ENCODE measurements around the gene PUS1. TPM values are rescaled to one million over a fixed set of nuclear protein-coding genes. Genes with fewer than 3 reads are reported as not detected.

Gene PUS1
- total RNA-seq, 1 experiment from 2014 or later = 17.1 TPM

GRCh38 chr12:131917711-131918306, 11.3 kb upstream of the PUS1 start:
- no peak for DNase-seq
- H3K36me3 ChIP-seq = peaks cover 8% of the 10 kb centered on the region; the same call in 1 of the 2 replicates
- no peaks in the 10 kb centered on the region for H3K27me3 ChIP-seq
- no peak overlapping the region for H3K27ac ChIP-seq
- no peaks in the 10 kb centered on the region for H3K9me3 ChIP-seq (replicated peaks)
- no peaks in the 10 kb centered on the region for H3K4me1 ChIP-seq
- H3K4me3 ChIP-seq = no peak overlapping the region

GRCh38 chr12:131918311-131919050, 10.6 kb upstream of the PUS1 start:
- H3K27me3 ChIP-seq = no peaks in the 10 kb centered on the region

GRCh38 chr12:131919051-131919347, 10.1 kb upstream of the PUS1 start:
- H3K9me3 ChIP-seq (replicated peaks) = no peaks in the 10 kb centered on the region
- no peaks in the 10 kb centered on the region for H3K4me1 ChIP-seq
- peaks cover 8% of the 10 kb centered on the region; the same call in 1 of the 2 replicates for H3K36me3 ChIP-seq
- no peak overlapping the region for H3K4me3 ChIP-seq
- DNase-seq = no peak
- H3K27ac ChIP-seq = no peak overlapping the region
- no peaks in the 10 kb centered on the region for H3K27me3 ChIP-seq

More at GRCh38 chr12:131918311-131919050, 10.6 kb upstream of the PUS1 start:
- no peak for DNase-seq
- H3K9me3 ChIP-seq (replicated peaks) = no peaks in the 10 kb centered on the region
- H3K36me3 ChIP-seq = peaks cover 8% of the 10 kb centered on the region; the same call in 1 of the 2 replicates
- no peak overlapping the region for H3K4me3 ChIP-seq
- no peaks in the 10 kb centered on the region for H3K4me1 ChIP-seq
- no peak overlapping the region for H3K27ac ChIP-seq

GRCh38 chr12:131919366-131920156, 9.5 kb upstream of the PUS1 start:
- 0 out of 2 replicates have a peak, but pooled peaks cover under 1% of the 10 kb centered on the region for H3K4me1 ChIP-seq
- H3K9me3 ChIP-seq (replicated peaks) = no peaks in the 10 kb centered on the region
- H3K36me3 ChIP-seq = peaks cover 6% of the 10 kb centered on the region; the same call in 1 of the 2 replicates
- no peak overlapping the region for H3K27ac ChIP-seq
- no peak overlapping the region for H3K4me3 ChIP-seq
- H3K27me3 ChIP-seq = no peaks in the 10 kb centered on the region
- DNase-seq = no peak

GRCh38 chr12:131920157-131920508, 8.9 kb upstream of the PUS1 start:
- H3K36me3 ChIP-seq = peaks cover under 1% of the 10 kb centered on the region; the same call in 1 of the 2 replicates
- no peaks in the 10 kb centered on the region for H3K27me3 ChIP-seq
- peaks cover 6% of the 10 kb centered on the region; the same call in 1 of the 2 replicates for H3K4me1 ChIP-seq
- no peaks in the 10 kb centered on the region for H3K9me3 ChIP-seq (replicated peaks)
- H3K27ac ChIP-seq = no peak overlapping the region
- no peak overlapping the region for H3K4me3 ChIP-seq
- DNase-seq = no peak

- H3K36me3 ChIP-seq = no peaks in the 10 kb centered on the region; the same call in 1 of the 2 replicates
- no peak overlapping the region for H3K4me3 ChIP-seq
- H3K9me3 ChIP-seq (replicated peaks) = no peaks in the 10 kb centered on the region
Observed at GRCh38 chr12:131920902-131921840, 7.9 kb upstream of the PUS1 start.

GRCh38 chr12:131921866-131922769, 7.0 kb upstream of the PUS1 start:
- DNase-seq = no peak
- no peaks in the 10 kb centered on the region for H3K9me3 ChIP-seq (replicated peaks)
- H3K27ac ChIP-seq = no peak overlapping the region
- no peaks in the 10 kb centered on the region; the same call in 1 of the 2 replicates for H3K36me3 ChIP-seq
- H3K4me1 ChIP-seq = peaks cover 6% of the 10 kb centered on the region; the same call in 1 of the 2 replicates
- no peak overlapping the region for H3K4me3 ChIP-seq
- no peaks in the 10 kb centered on the region for H3K27me3 ChIP-seq

More at GRCh38 chr12:131920902-131921840, 7.9 kb upstream of the PUS1 start:
- no peaks in the 10 kb centered on the region for H3K27me3 ChIP-seq
- no peak for DNase-seq
- peaks cover 6% of the 10 kb centered on the region; the same call in 1 of the 2 replicates for H3K4me1 ChIP-seq
- no peak overlapping the region for H3K27ac ChIP-seq

- no peaks in the 10 kb centered on the region; the same call in 1 of the 2 replicates for H3K36me3 ChIP-seq
- no peak for DNase-seq
- H3K27me3 ChIP-seq = no peaks in the 10 kb centered on the region
- H3K9me3 ChIP-seq (replicated peaks) = no peaks in the 10 kb centered on the region
- H3K27ac ChIP-seq = no peak overlapping the region
- peaks cover 6% of the 10 kb centered on the region; the same call in 1 of the 2 replicates for H3K4me1 ChIP-seq
- H3K4me3 ChIP-seq = no peak overlapping the region
Observed at GRCh38 chr12:131922772-131923171, 6.3 kb upstream of the PUS1 start.

- no peaks in the 10 kb centered on the region for H3K9me3 ChIP-seq (replicated peaks)
- H3K27ac ChIP-seq = no peak overlapping the region
- no peaks in the 10 kb centered on the region; the same call in 1 of the 2 replicates for H3K36me3 ChIP-seq
- peaks cover 6% of the 10 kb centered on the region; the same call in 1 of the 2 replicates for H3K4me1 ChIP-seq
- H3K4me3 ChIP-seq = no peak overlapping the region
- no peak for DNase-seq
- no peaks in the 10 kb centered on the region for H3K27me3 ChIP-seq
Observed at GRCh38 chr12:131923260-131923659, 5.8 kb upstream of the PUS1 start.

- no peak overlapping the region for H3K27ac ChIP-seq
Observed at GRCh38 chr12:131927110-131928079, 1.7 kb upstream of the PUS1 start.

GRCh38 chr12:131928080-131928710, 881 bp upstream of the PUS1 start:
- Histone ChIP-seq H3K4me3 (peak overlapping the region; percentile 99), H3K27ac (peak overlapping the region; percentile 81), H3K36me3 (peaks cover 19% of the 10 kb centered on the region), H3K4me1 (peaks cover 6% of the 10 kb centered on the region; the same call in 1 of the 2 replicates), H3K9me3 (replicated peaks) (no peaks in the 10 kb centered on the region), H3K27me3 (no peaks in the 10 kb centered on the region)
- peak in 1 of 2 experiments; percentile 22 for DNase-seq

More at GRCh38 chr12:131927110-131928079, 1.7 kb upstream of the PUS1 start:
- DNase-seq = no peak
- Histone ChIP-seq H3K9me3 (replicated peaks) (no peaks in the 10 kb centered on the region), H3K4me3 (no peak overlapping the region), H3K4me1 (peaks cover 6% of the 10 kb centered on the region; the same call in 1 of the 2 replicates), H3K27me3 (no peaks in the 10 kb centered on the region), H3K36me3 (peaks cover 12% of the 10 kb centered on the region; the same call in 1 of the 2 replicates)

Measured in SJCRH30 (cell line).